GM12891 (cell line): ENCODE measurements around the gene MRPL37.

Experiments
- POLR2A ChIP-seq: IDR thresholded peaks from 2 replicates; pipeline ENCODE4 v1.6.1; 2011; ENCODE audit warnings: low read depth, low read length, control low read depth
- POLR2AphosphoS5 ChIP-seq: IDR thresholded peaks from 2 replicates; pipeline ENCODE4 v1.6.1; 2011; ENCODE audit warnings: low read depth, low read length, control low read depth

DNA sequence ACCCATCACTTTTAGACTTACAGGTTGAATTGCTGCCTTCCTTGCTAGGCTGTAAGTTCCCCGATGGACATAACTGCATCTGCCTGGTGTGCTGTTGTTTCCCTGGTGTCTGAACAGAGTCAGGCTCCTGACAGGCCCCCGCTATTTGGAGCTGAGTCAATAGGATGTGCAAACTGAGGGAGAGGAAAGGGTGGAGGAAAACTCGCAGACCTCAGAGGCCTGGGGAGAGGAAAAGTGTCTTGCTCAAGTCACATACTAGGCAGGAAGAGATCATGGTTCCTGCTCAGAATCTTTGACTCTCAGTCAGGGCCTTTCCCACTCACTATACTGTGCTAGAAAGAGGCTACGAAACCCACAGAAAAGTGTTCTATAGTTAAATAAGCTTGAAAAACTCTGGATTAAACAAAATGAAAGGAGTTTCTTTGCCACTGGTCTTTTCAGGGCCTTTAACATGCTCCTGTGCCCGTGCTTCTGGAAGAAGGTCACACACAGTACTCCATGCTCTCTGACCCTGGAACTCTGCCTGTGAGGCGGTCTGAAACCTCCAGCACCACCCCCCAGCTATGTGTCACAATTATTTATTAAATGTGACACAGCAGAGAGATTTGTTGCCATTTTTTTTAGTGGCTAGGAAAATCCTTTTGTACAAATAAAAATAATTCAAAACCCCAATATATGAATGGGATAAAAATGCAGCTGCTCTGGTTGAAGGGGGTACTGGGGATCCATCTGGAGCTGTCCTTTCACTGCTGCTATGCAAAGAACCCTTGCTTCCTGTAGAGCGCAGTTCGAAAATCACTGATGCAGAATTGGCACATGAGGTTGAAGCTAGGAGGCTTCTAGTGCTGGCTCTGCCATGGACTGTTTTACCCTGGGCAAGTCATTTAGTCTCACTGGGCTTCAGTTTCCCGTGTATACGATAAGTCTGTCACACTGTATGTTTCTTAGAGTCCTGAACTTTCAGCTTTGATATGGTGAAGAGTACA, 27.1 kb upstream of the MRPL37 start:
- TF ChIP-seq POLR2A = no peak
- no peak for TF ChIP-seq POLR2AphosphoS5
